HG03159 (cell line): ENCODE data around the gene CD83.
"Not testable (repeated sequence)": the region's sequence is repeated elsewhere in the genome, so short reads cannot be mapped to it uniquely, and the experiment has no call there.

Source experiments
- ATAC-seq: cut with Tn5 transposase; IDR thresholded peaks from one replicate; pipeline ENCODE4 v1.9.1; 2021; ENCODE audit warnings: mild to moderate bottlenecking, moderate library complexity; ENCODE audit not compliant: unreplicated experiment

The CD83 gene

GRCh38 chr6:14146506-14147096 lies 29.0 kb downstream of the CD83 start:
- ATAC-seq = no peak

GRCh38 chr6:14147891-14148290 lies 30.3 kb downstream of the CD83 start:
- no peak for ATAC-seq

GRCh38 chr6:14148471-14148870 lies 30.9 kb downstream of the CD83 start:
- ATAC-seq = no peak

- no peak for ATAC-seq
Measured at GRCh38 chr6:14149053-14149738, 31.6 kb downstream of the CD83 start.

- ATAC-seq = no peak
Measured at GRCh38 chr6:14149739-14150130, 32.2 kb downstream of the CD83 start.

GRCh38 chr6:14151300-14151699 lies 33.7 kb downstream of the CD83 start:
- not testable (repeated sequence) for ATAC-seq

- ATAC-seq = no peak
Measured at GRCh38 chr6:14151773-14152172, 34.2 kb downstream of the CD83 start.

GRCh38 chr6:14153228-14153627 lies 35.7 kb downstream of the CD83 start:
- ATAC-seq = no peak

- ATAC-seq = no peak
Measured at GRCh38 chr6:14159090-14159489, 41.5 kb downstream of the CD83 start.

- ATAC-seq = no peak
Measured at GRCh38 chr6:14162826-14163225, 45.3 kb downstream of the CD83 start.

GRCh38 chr6:14165091-14165490 lies 47.5 kb downstream of the CD83 start:
- no peak for ATAC-seq

GRCh38 chr6:14166839-14167238 lies 49.3 kb downstream of the CD83 start:
- no peak for ATAC-seq

- no peak for ATAC-seq
Measured at GRCh38 chr6:14170128-14170527, 52.6 kb downstream of the CD83 start.

GRCh38 chr6:14172562-14172961 lies 55.0 kb downstream of the CD83 start:
- no peak for ATAC-seq

- ATAC-seq = no peak
Measured at GRCh38 chr6:14174226-14174625, 56.7 kb downstream of the CD83 start.

- ATAC-seq = no peak
Measured at GRCh38 chr6:14174996-14175395, 57.4 kb downstream of the CD83 start.

GRCh38 chr6:14176429-14176828 lies 58.9 kb downstream of the CD83 start:
- ATAC-seq = no peak

GRCh38 chr6:14177413-14178082 lies 60.0 kb downstream of the CD83 start:
- ATAC-seq = no peak

- ATAC-seq = no peak
Measured at GRCh38 chr6:14178083-14178445, 60.5 kb downstream of the CD83 start.

GRCh38 chr6:14180609-14181008 lies 63.0 kb downstream of the CD83 start:
- ATAC-seq = no peak

- no peak for ATAC-seq
Measured at GRCh38 chr6:14182916-14183315, 65.3 kb downstream of the CD83 start.
